ENCODE results near the gene PCED1A.

Gene PCED1A

DNA sequence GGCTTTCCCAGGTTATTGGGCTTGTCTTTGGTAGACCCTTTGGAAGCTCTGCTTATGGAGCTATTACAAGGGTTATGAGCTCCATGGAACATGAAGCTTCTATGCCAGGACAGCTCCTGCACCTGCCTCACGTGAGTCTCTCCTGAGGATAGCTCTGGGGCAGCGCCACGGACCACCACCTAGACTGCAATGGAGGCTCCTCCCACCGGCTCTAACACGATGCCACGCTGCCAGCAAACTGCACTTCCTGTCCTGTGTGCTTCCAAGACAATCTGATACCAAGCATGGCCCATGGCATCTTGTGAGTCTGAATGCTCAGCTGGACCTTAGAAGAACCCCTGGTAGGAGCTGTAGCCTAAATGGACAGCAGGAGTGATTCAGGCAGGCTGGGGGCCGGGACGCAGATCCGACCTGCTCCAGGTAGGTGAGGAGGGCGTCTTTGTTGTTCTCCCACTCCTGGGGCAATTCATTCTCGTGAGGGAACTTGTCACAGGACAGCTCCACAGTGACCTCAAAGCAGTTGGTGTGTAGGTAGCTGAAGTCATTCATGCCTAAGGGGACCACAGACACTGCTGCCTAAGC, 45.5 kb downstream of the PCED1A start:
- no peak for DNase-seq (ENCODE audit: insufficient read length, low spot score)
- TF ChIP-seq SPI1 (IDR thresholded peaks at IDR 0.05; ENCODE audit: low read depth, low read length) = no peak
- no peak for TF ChIP-seq POU2F2 (IDR thresholded peaks at IDR 0.05; ENCODE audit: low read depth, low read length)
- no peak for TF ChIP-seq POLR2AphosphoS5 (IDR thresholded peaks at IDR 0.05; ENCODE audit: low read depth, low read length)
- no peak for TF ChIP-seq POLR2A (IDR thresholded peaks at IDR 0.05; ENCODE audit: low read depth, low read length)
- TF ChIP-seq PAX5 (IDR thresholded peaks at IDR 0.05; ENCODE audit: insufficient read depth, low read length, severe bottlenecking) = no peak
- TF ChIP-seq TAF1 (IDR thresholded peaks at IDR 0.05; ENCODE audit: low read depth, low read length) = no peak
- FAIRE-seq = no peak

DNA sequence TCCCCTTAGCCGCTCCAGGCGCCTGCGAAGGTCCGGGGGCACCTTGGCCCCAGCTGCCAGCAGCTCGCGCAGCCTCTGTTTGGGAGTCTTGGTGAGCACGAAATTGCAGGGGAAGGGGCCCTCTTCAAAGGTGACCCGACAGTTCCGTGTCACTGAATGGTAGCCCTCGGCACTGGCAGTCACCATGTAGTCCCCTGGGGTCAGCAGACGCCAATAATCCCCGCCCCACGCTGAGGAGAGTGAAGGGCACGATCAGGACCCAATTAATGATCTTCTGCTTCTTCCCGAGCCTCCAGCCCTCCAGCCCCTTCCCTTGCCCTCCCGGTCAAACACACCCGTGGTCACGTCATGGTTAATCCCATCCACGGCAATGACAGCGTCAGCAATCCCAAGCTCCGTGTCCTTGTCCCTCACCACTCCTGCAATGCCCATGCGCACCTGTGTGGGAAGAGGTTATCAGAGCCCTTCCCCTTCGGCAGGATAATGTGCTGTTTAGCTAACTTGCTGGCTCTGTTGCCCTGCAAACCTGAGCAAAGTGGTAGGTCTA, 46.2 kb downstream of the PCED1A start:
- no peak for FAIRE-seq
- no peak for TF ChIP-seq SPI1 (IDR thresholded peaks at IDR 0.05; ENCODE audit: low read depth, low read length)
- no peak for DNase-seq (ENCODE audit: insufficient read length, low spot score)

DNA sequence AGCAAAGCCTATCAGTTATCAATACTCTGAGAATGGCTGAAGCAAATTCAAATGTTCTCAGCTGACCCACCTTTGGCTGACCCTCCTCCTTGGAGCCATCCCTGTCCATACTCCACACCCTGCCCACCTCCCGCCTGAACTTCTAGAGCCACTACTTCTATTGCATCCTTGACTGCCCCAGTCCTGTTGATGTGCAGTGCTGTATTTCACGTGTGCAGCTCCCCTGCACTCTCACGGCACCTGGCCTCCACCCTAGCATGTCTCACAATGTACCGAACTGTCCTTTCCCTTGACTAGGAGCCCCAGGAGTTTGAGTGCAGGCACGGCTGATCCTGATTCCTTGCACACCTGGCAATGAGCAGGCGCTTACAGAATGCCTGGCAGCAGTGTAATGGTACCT, 47.0 kb downstream of the PCED1A start:
- FAIRE-seq (no peak), DNase-seq (ENCODE audit: insufficient read length, low spot score) (no peak)
- TF ChIP-seq POU2F2 (IDR thresholded peaks at IDR 0.05; ENCODE audit: low read depth, low read length) (no peak), POLR2AphosphoS5 (IDR thresholded peaks at IDR 0.05; ENCODE audit: low read depth, low read length) (no peak), TAF1 (IDR thresholded peaks at IDR 0.05; ENCODE audit: low read depth, low read length) (no peak), POLR2A (IDR thresholded peaks at IDR 0.05; ENCODE audit: low read depth, low read length) (no peak), SPI1 (IDR thresholded peaks at IDR 0.05; ENCODE audit: low read depth, low read length) (no peak), PAX5 (IDR thresholded peaks at IDR 0.05; ENCODE audit: insufficient read depth, low read length, severe bottlenecking) (no peak)

Data from GM12891 (cell line).